Stimulated activated CD8-positive, alpha-beta memory T cell treated with anti-CD3 and anti-CD28 coated beads, Interleukin-15, amount 100 ng/mL, for 48 hours (primary cell): ENCODE data around the gene PSME3IP1.
A peak's percentile ranks its signal among the peaks of the same experiment; 100 is the strongest.
"Not testable (repeated sequence)": the region's sequence is repeated elsewhere in the genome, so short reads cannot be mapped to it uniquely, and the experiment has no call there.

Experiments
- DNase-seq, 2 donors: peaks; one replicate each; pipeline ENCODE4 v3.0.0-alpha.2; 2020; ENCODE audit warnings: low read depth in 2 of 2

PSME3IP1 gene, protein sequence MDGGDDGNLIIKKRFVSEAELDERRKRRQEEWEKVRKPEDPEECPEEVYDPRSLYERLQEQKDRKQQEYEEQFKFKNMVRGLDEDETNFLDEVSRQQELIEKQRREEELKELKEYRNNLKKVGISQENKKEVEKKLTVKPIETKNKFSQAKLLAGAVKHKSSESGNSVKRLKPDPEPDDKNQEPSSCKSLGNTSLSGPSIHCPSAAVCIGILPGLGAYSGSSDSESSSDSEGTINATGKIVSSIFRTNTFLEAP

DNA sequence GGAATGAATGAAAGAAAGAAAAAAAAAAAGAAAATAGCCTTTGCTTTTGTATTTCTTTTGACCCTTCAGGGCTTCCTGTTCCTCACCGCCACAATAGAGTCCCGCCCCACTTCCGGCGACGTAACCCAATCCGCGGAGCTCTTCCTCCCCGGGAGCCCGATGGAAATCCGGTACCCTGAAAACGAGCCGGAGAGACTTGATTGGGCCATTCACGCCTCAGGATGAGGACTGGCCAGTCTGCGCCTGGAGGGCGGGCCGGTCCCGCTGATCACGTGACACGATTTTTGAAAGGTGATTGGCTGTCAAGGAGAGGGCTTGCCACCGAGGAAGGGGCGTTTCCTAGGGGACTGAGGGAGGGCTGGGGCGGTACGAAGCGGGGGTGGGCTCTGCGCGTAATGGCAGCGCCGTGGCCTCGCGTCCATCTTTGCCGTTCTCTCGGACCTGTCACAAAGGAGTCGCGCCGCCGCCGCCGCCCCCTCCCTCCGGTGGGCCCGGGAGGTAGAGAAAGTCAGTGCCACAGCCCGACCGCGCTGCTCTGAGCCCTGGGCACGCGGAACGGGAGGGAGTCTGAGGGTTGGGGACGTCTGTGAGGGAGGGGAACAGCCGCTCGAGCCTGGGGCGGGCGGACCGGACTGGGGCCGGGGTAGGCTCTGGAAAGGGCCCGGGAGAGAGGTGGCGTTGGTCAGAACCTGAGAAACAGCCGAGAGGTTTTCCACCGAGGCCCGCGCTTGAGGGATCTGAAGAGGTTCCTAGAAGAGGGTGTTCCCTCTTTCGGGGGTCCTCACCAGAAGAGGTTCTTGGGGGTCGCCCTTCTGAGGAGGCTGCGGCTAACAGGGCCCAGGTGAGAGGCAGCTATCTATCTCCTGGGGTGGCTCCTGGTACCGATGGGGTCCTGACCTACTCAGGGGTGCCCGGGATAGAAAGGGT, at the start of gene PSME3IP1, which contains the start of gene RSPRY1:
PSME3IP1 (minus strand) TSS at position 95 of the 927 bp plus-strand sequence. CDS start 12,185 bp downstream, outside the sequence.
RSPRY1 (plus strand) TSS at position 385 of the 927 bp plus-strand sequence. CDS start 18,330 bp downstream, outside the sequence.
- DNase-seq = peak; percentile 98 to 99

DNA sequence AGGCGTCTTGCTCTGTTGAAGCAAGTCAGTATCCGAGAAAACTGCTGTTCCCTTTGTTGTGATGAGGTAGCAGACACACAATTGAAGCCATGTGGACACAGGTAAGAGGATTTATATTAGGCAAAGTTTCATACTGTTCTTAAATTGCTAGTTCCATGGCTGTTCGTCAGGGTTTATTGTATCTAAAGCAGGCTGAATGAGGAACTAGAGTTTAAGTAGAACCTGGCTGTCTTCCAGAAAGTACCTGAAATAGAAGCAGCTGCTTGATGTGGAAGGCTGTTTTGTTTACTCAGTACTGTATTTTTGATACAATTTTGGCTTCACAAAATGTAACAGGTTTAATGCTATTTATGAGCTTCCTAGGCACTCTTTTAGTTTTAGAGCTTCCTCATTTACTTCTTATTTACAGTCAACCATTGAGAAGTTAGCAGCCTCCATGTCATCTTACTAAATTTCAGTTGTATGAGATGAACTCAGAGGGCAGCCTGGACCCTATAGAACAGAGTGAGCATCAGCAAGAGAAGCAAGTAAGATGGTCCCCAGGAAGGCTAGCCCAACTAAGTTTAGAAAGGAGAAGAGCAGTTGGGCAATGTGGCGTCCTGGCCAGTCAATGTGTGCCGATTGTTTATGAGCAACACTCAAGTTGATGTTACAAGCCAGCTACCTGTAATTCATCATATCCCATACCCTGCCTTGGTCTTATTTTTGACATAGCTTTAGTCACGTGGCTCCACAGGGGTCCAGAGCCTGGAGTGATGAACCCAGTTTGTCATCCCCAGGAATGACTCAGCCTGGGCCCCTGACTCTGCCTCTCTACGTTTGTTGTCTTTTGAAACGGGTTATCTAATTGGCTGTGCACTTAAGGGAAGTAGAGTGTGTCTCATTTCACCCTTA, 49.5 kb upstream of the PSME3IP1 start:
- DNase-seq = peak in 1 of 2 donors; percentile 46

DNA sequence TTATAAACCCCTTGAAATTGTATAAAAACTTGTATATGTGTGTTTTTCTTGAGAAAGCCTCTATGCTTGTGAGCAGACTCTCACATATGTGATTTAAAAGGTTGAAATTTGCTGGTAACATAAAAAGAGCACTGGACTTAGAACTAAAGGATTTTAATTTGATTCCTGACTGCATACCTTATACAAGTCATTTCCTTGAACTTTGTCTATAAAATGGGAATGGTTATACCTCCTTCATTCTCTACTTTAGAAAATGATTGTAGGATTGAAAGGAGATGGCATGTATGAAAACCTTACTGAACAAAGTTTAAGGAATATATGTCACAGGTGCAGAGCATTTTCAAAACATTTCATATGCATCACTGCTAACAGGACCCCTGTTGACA, 48.9 kb upstream of the PSME3IP1 start:
- DNase-seq = no peak

DNA sequence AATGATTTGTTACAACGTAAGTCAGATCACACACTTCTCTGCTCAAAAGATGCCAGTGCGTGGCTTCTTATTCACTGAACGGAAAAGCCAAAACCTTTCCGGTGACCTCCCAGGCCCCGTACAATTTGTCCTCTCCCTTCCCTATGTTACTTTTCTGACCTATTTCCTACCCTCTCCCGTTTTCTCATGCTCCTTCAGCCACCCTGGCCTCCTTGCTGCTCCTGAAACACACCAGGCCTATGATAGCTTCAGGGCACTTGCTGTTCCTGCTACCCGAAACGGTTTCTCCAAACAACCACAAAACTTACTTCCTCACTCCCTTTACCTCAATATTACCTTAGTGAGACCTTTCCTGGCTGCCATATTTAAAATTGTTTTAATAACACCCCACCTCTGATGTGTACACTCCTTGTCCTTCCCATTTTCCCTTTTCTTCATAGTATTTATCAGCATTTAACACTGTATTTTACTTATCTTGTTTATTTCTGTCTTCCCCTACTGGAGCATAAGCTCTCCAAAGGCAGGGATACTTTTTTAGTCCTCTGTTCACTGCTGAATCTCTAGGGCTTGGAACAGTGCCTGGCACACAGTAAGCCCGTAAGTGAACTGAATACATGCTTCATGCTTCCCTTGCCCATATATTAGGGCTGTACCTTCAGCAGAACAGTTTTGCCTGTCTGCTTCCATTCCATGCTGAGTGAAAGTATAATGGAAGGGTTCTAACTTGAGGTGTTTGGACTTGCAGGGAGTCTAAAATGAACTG, 48.3 kb upstream of the PSME3IP1 start:
- no peak for DNase-seq

DNA sequence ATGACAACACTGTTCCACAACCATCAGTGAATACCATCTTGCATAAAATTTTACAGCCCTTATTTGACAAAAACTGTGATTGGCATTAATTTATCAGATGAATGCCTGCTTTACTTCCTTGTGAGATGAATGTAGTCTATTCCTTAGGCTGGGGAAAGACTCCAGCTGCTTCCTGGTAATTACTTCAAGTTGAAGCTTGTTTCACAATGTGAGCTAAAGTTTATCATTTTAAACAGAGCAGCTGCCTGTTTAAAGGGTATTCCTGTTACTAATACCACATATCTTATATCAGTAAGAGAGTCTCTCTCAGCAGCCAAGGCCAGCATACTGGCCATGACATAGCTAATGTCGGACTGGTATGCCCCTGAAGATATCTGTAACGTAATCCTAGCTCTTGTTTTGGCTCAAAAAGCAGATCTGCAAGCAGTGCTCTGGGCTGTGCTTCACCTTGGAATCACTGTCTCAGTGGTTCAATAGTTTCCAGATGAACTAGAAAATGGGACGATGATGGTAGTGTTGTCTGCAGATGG, 46.0 kb upstream of the PSME3IP1 start:
- DNase-seq = no peak

DNA sequence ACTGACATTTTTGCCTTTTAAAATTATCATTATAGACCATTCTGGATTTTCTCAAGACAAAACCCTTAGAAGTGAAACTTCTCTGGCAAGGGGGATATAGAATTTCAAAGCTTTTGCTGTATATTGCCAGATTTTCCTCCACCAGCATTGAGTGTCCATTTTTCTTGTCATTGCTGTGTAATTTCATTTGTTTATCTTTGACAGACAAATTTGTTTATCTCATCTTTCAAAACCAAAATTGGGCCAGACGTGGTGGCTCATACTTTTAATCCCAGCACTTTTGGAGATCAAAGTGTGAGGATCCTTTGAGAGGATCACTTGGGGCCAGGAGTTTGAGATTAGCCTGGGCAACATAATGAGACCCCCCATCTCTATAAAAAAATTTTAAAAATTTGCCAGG, 43.2 kb upstream of the PSME3IP1 start:
- no peak for DNase-seq

DNA sequence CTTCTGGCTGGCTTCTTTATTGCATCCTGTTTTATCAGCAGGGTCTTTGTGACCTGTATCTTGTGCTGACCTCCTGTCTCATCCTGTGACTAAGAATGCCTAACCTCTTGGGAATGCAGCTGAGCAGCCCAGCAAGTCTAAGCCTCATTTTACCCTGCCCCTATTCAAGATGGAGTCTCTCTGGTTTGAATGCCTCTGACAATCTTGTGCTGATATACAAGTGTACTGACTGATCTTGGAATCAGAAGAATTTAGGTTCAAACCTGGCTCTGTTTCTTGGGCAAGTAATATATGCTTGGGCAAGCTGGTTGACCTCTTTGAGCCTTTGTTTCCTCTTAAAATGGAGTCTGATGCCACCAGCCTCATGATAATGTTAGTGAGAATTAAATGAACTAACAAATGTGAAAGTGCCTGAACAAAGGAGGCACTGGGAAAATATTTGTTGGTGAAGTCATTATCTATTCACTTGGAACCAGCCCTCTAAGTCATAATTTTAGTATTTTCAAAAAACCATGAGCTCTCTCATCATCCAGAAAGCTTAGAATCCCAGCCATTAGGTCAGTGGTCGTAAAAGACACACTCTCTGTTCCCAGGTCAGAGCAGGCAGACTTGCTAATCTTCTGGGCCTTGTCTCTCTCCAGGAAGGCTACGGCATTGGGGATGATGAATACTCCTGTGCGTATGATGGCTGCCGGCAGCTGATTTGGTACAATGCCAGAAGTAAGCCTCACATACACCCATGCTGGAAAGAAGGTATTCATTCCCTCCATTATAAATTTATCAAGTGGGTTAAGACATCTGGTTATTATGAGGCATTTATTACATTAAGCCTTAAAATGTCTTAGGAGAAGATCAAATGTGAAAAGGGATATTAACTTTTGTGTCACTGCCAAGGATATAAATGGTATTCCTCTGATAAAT, 41.1 kb upstream of the PSME3IP1 start:
- DNase-seq = no peak

DNA sequence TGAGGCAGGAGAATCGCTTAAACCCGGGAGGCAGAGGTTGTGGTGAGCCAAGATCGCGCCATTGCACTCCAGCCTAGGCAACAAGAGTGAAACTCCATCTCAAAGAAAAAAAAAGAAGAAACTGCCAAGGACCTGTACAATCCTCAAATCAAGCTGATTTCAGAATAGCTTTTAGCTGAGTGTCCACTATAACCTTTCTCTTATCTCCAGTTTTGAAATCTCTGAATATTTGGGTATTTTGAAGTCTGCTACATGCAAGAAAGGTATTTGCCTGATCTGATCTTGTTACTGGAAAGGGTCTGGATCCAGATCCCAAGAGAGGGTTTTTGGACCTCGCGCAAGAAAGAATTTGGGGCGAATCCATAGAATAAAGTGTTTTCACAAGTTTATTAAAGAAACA, 40.1 kb upstream of the PSME3IP1 start:
- no peak for DNase-seq

DNA sequence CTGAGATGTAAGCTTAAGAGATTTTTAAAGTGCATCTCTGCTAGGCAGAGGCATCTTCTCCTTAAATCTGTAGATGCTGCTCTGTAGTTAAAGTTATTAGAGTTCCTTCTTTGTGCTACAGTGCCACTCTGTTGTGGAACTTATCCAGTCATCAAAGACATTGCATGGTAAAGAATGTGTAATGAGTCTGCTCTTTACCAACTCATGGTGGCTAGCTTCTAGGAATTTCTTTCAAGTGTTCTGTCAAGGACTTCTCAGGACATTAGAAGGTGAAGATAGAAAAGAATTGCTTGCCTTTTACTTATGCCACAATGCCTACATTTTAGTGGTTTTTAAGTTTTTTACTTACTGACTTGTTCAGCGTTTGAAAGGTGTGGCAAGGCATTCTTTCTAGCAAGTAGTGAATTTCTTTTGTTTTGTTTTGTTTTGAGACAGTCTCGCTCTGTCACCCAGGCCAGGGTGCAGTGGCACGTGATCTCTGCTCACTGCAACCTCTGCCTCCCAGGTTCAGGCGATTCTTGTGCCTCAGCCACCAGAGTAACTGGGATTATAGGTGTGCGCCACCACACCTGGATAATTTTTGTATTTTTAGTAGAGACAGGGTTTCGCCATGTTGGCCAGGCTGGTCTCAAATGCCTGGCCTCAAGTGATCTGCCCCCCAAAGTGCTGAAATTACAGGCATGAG, 39.0 kb upstream of the PSME3IP1 start:
- DNase-seq = no peak

DNA sequence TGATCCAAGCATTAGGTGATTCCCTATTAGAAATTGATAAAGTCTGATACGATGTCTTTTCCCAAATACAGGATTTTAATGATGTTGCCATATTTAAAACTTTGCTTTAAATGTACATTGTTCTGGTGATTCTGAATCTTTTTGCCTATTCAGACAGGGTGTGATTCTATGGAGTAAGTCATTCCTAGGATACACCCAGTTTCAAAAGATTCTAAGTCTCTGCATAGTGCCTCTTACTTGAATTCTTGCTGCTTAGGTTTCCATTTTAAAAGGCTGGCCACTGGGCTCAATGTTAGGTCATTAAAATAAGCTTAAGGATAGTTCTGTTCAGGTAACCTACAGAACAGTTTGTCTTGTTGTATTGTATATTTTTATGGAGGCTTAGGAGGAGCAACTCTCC, 37.2 kb upstream of the PSME3IP1 start:
- DNase-seq = no peak

DNA sequence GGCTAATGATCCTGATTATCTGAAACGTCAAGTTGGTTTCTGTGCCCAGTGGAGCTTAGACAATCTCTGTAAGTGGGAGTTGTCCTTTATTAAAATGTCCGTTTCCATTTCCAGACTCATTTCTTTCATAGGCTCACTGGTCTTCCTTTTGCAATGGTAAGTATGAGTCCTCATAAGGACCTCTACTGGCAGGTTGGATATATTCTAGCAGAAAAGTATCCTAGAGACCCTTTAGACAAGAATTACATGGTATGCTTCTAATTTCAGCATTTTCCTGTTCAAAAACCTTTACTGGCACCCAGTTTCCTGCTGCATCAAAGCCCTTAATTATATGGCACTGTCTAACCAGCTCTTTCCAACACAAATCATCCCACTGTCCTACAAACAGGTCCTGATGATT, 31.1 kb upstream of the PSME3IP1 start:
- DNase-seq = no peak

DNA sequence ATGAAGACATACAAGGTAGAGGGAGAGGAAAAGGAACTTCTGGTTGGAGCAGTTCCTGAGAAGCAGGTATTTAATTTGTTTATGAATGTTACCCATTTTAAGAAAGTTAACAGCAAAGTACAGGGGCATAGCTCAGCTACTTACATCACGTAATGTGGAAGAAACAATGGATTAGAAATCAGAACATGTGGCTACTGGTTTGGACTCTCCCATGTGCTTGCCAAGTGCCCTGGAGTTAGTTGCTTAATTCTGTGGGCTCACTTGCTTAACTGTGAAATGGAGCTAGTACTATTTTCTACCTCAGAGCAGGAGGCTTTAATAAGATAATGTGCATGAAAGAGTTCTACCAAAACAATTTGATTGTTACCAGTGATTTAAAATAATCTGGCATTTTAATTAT, 27.6 kb upstream of the PSME3IP1 start:
- DNase-seq = no peak

DNA sequence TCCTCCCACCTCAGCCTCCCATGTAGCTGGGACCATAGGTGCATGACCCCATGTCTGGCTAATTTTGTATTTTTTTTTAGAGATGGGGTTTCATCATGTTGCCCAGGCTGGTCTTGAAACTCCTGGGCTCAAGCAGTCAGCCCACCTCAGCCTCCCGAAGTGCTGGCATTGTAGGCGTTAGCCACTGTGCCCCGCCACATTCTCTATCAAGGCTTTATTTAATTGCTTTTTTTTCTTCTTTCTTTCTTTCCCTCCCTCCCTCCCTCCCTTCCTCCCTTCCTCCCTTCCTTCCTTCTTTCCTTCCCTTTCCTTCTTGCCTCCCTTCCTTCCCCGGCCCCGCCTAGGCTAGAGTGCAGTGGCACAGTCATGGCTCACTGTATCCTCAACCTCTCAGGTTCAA, 23.9 kb upstream of the PSME3IP1 start:
- DNase-seq = no peak

DNA sequence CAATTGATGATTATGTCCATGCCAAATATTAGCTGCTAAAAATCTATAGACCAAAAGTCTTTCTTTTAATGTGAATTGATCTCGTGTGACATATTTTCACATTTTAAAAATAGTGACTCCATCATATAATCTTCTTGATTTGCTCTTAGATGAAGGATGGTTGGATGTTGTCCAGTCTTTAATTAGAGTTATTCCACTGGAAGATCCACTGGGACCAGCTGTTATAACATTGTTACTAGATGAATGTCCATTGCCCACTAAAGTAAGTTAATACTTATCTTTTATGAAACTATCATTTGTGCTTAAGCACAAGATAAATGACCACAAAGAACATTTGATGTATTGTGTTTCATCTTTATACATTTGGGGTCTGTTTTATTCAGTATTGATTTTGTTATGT, 23.1 kb upstream of the PSME3IP1 start:
- no peak for DNase-seq

DNA sequence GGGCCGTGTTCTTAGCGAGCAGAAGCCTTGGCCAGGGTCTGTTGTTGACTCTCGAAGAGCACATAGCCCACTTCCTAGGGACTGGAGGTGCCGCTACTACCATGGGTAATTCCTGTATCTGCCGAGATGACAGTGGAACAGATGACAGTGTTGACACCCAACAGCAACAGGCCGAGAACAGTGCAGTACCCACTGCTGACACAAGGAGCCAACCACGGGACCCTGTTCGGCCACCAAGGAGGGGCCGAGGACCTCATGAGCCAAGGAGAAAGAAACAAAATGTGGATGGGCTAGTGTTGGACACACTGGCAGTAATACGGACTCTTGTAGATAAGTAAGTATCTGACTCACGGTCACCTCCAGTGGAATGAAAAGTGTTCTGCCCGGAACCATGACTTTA, 18.8 kb upstream of the PSME3IP1 start:
- DNase-seq = no peak

DNA sequence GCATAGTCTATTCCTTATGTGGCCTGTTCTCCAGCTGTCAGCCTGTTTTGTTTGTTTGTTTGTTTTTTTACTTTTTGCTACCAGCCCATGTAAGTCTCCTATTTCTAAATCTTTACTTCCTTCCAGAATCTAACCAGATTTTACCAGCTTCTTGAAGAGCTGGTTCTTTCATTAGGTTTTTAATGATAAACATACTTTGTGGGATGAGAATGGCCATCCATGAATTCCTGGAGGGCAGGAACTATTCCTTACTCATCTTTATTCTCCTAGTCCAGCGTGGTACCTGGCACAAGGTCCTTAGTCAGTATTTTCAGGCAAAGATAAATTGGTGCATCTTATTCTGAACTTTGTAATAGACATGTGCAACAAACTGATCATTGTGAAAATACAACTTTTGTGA, 17.6 kb upstream of the PSME3IP1 start:
- no peak for DNase-seq

DNA sequence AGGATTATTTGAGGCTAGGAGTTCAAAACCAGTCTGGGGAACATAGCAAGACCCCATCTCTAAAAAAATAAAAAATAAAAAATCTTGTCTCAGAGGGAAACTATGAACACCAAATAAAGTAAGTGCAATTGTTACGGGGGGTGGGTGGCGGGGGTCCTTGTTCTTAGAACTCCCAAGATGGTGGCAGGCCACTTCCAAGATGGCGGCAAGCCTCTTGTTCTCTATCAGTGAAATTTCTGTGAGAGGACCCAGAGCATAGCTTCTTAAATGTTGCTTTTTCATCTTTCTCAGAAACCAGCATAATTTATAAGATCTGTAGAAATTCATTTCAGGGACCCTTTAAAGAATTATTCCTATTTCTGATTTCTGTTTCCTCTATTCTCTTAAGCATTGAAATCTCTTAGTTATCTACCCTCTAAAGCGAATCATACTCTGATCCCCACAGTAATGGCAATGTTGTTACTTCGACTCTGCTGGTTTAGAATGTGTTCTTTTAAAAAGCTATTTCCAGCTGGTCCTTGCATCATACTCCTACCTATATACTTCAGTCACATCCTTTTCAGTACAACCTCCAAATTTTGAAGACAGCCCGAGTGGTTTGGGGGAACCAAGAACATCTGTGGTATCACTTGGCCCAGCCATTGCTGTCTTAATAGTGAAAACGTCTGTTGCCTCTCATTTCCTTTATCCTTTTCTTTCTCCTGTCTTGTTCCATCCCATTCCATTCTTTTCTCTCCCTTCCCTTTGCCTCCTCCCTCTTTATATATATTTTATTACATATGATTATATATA, 16.5 kb upstream of the PSME3IP1 start:
- DNase-seq = no peak

DNA sequence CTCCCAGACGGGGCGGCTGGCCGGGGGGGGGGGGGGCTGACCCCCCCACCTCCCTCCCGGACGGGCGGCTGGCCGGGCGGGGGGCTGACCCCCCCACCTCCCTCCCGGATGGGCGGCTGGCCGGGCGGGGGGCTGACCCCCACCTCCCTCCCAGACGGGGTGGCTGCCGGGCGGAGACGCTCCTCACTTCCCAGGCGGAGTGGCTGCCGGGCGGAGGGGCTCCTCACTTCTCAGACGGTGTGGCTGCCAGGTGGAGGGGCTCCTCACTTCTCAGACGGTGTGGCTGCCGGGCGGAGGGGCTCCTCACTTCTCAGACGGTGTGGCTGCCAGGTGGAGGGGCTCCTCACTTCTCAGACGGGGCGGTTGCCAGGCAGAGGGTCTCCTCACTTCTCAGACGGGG, 15.1 kb upstream of the PSME3IP1 start:
- not testable (repeated sequence) for DNase-seq
